ENCODE results near the gene KLHL13. TPM values are rescaled to one million over a fixed set of nuclear protein-coding genes. Genes with fewer than 3 reads are reported as not detected.

The KLHL13 gene
- total and polyA plus RNA-seq, 2 of the 8 experiments (the other 6 are each of a cell fraction or from before 2014, with no cell fraction given): 6.4 to 12.8 TPM

GRCh38 chrX:117919755-117920154 lies 196.9 kb downstream of the KLHL13 start:
- H3K14ac ChIP-seq (ENCODE audit: insufficient read length): no peak overlapping the region
- H4K8ac ChIP-seq (ENCODE audit: extremely low read depth, insufficient read depth, low read length): no peak overlapping the region
- H4K91ac ChIP-seq (replicated peaks; ENCODE audit: insufficient read length, low read length): no peak overlapping the region
- no peak overlapping the region for H3K27ac ChIP-seq (ENCODE audit: low read depth, low read length)
- H3K18ac ChIP-seq (ENCODE audit: extremely low read depth, low read length): no peak overlapping the region
- H3K23me2 ChIP-seq (ENCODE audit: low read depth, low read length): no peaks in the 10 kb centered on the region
- ChIA-PET POLR2A (ENCODE audit: partially characterized antibody) (no interaction called here), CTCF (ENCODE audit: partially characterized antibody) (no interaction called here)
- no peak overlapping the region for H3K56ac ChIP-seq (replicated peaks; ENCODE audit: insufficient read length, low read depth, low read length)
- no peak for DNase-seq (ENCODE audit: low read depth in 1 of 2, low spot score in 2 of 2)
- no peak overlapping the region for H3K4me2 ChIP-seq (ENCODE audit: insufficient read depth in 1 of 2, low read depth in 2 of 2, low read length in 2 of 2)
- no peak overlapping the region for H2BK15ac ChIP-seq (ENCODE audit: low read length)
- TF ChIP-seq SP2 (IDR thresholded peaks at IDR 0.05; ENCODE audit: low read length): no peak
- TF ChIP-seq RFX5 (IDR thresholded peaks at IDR 0.05; ENCODE audit: borderline replicate concordance, low read depth, low read length): no peak
- no peak for TF ChIP-seq MAX (IDR thresholded peaks at IDR 0.05)
- TF ChIP-seq SIN3A (conservative IDR thresholded peaks at IDR 0.05 in 1 of 2, IDR thresholded peaks at IDR 0.05 in 1 of 2; ENCODE audit: low read depth in 1 of 2, low read length in 2 of 2): no peak
- no peak for TF ChIP-seq GTF2F1 (IDR thresholded peaks at IDR 0.05; ENCODE audit: borderline replicate concordance, low read depth, low read length)
- no peak for TF ChIP-seq TCF12 (IDR thresholded peaks at IDR 0.05; ENCODE audit: low read depth, low read length)
- TF ChIP-seq MAFK (IDR thresholded peaks at IDR 0.05; ENCODE audit: low read depth, low read length): no peak
- no peak for TF ChIP-seq CBX5 (IDR thresholded peaks at IDR 0.05; ENCODE audit: low read depth, low read length)
- TF ChIP-seq SP4 (IDR thresholded peaks at IDR 0.05; ENCODE audit: low read length): no peak
- no peak for TF ChIP-seq CHD1 (IDR thresholded peaks at IDR 0.05; ENCODE audit: low read depth, low read length)
- no peaks in the 10 kb centered on the region for H3K36me3 ChIP-seq (ENCODE audit: control insufficient read depth in 2 of 4, insufficient read depth in 4 of 4, low read length in 3 of 4)
- H3K4me1 ChIP-seq (replicated peaks in 1 of 4; ENCODE audit: control insufficient read depth in 3 of 4, insufficient read depth in 4 of 4, low read length in 3 of 4): no peaks in the 10 kb centered on the region
- H3K4ac ChIP-seq (replicated peaks; ENCODE audit: insufficient read length, low read depth, low read length): no peak overlapping the region
- H2AFZ ChIP-seq (ENCODE audit: low read length): no peak overlapping the region
- WGBS, 2 experiments (ENCODE audit: extremely low coverage in 1 of 2, insufficient coverage in 1 of 2, insufficient read length in 1 of 2, insufficient replicate concordance in 2 of 2, low coverage in 1 of 2, low lambda C conversion rate in 2 of 2, missing lambda C conversion rate in 1 of 2): 89% methylated on average over 1 of the region's 1 CpG; no CpG with 5 or more reads in 1 of the 2 experiments
- no peak for FAIRE-seq
- no peak overlapping the region for H4K5ac ChIP-seq (ENCODE audit: insufficient read length, low read depth, low read length)
- no peak overlapping the region for H2BK20ac ChIP-seq (ENCODE audit: low read length)
- no peak overlapping the region for H3K23ac ChIP-seq (ENCODE audit: insufficient read length)
- no peak overlapping the region for H2BK120ac ChIP-seq (replicated peaks; ENCODE audit: low read depth, low read length)
- no peaks in the 10 kb centered on the region for H3K79me1 ChIP-seq (ENCODE audit: low read depth, low read length)
- no peak overlapping the region for H3K9ac ChIP-seq (replicated peaks in 1 of 4; ENCODE audit: extremely low read depth in 1 of 4, low read depth in 3 of 4, low read length in 3 of 4)
- no peak overlapping the region for H2BK12ac ChIP-seq (ENCODE audit: low read depth, low read length)
- H3K4me3 ChIP-seq (ENCODE audit: extremely low read depth in 1 of 4, insufficient read depth in 2 of 4, low read depth in 3 of 4, low read length in 4 of 4): no peak overlapping the region
- H2BK5ac ChIP-seq (ENCODE audit: low read depth, low read length): no peak overlapping the region
- no peaks in the 10 kb centered on the region for H3K79me2 ChIP-seq (ENCODE audit: control insufficient read depth in 1 of 2, insufficient read depth in 2 of 2, low read length in 2 of 2)
- H3K9me3 ChIP-seq (ENCODE audit: insufficient read depth in 2 of 2, low read depth in 1 of 2, low read length in 1 of 2): no peaks in the 10 kb centered on the region
- no peaks in the 10 kb centered on the region for H4K20me1 ChIP-seq (replicated peaks in 1 of 2; ENCODE audit: control insufficient read depth in 1 of 2, insufficient read depth in 2 of 2, low read length in 2 of 2)
- H2AK5ac ChIP-seq (ENCODE audit: low read depth, low read length): no peak overlapping the region
- no peaks in the 10 kb centered on the region for H3K27me3 ChIP-seq (replicated peaks in 1 of 4; ENCODE audit: control insufficient read depth in 3 of 4, extremely low read depth in 1 of 4, insufficient read depth in 3 of 4, low read length in 3 of 4)

Data from H1 (cell line).